Measurements from ENCODE around the gene WNT5B.

DNA sequence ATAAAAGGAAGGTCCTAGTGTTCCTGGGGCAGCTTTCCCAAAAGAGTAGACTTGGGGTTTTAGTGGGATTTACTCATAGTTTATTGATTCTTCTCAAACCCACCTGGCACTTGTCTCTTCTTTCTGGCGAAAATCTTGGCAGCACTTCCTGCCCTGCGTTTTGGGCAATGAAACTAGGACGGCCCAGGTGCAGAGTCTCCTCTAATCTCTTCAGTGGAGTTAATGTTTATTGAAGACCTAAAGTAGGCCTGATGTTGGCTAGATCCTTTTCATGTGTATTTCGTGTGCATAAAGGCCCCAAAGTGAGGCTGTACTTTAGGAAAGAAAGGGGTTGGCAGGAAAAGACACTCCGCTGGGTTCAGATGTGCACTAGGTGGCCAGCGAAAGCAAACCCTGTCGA, 5.1 kb downstream of the WNT5B start:
- TF ChIP-seq NFIC (IDR thresholded peaks at IDR 0.05): no peak
- TF ChIP-seq ATF3 (IDR thresholded peaks at IDR 0.05): no peak
- no peak for TF ChIP-seq ATF3 (CRISPR knock-in tag; conservative IDR thresholded peaks at IDR 0.05)
- TF ChIP-seq LARP7 (IDR thresholded peaks at IDR 0.05): no peak

Measured in K562 (cell line).